Measurements from ENCODE around the gene MTA3. TPM values are rescaled to one million over a fixed set of nuclear protein-coding genes. Genes with fewer than 3 reads are reported as not detected.

Gene MTA3
- total RNA-seq, 4 donors from 2014 or later, result 6.6 to 21.6 (median 9.5) TPM

DNA sequence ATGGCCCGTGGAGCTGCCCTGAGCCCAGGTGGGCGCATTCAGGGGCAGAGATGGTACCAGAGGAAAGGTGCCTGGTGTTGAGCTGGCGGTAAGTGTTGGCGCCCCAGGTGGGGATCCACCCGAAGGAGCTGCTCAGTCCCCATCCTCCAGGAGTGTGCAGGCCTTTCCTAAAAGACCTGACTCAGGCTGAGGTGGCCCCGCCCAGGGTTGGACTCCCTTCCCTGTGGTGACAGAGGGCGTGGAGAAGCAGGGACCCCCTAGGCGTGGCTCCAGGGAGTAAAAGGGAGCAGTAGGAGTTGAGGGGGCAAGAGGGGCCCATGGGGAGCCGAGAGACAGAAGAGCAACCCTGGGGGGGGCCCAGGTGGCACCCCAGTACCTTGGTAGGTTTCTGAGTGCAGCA is 193.1 kb downstream of the MTA3 start:
- Histone ChIP-seq H3K9me3 (no peaks in the 10 kb centered on the region), H3K27me3 (no peaks in the 10 kb centered on the region), H3K4me3 (no peak overlapping the region), H3K4me1 (no peaks in the 10 kb centered on the region), H3K27ac (no peak overlapping the region), H3K36me3 (no peaks in the 10 kb centered on the region)
- no peak for DNase-seq
- in situ Hi-C loops (cut with MboI; ENCODE audit: low sequenced_read_pairs in 4 of 4), result no loop called here
- intact Hi-C loops (cut with DNase I; ENCODE audit: low total_unique reads), result loop anchor here (10.0 kb wide), 1 partner anchor 267 kb away; the partner anchor contains the start of gene KCNG3
- no peak for TF ChIP-seq POLR2A (IDR thresholded peaks at IDR 0.05)
- TF ChIP-seq, protein P1, sequence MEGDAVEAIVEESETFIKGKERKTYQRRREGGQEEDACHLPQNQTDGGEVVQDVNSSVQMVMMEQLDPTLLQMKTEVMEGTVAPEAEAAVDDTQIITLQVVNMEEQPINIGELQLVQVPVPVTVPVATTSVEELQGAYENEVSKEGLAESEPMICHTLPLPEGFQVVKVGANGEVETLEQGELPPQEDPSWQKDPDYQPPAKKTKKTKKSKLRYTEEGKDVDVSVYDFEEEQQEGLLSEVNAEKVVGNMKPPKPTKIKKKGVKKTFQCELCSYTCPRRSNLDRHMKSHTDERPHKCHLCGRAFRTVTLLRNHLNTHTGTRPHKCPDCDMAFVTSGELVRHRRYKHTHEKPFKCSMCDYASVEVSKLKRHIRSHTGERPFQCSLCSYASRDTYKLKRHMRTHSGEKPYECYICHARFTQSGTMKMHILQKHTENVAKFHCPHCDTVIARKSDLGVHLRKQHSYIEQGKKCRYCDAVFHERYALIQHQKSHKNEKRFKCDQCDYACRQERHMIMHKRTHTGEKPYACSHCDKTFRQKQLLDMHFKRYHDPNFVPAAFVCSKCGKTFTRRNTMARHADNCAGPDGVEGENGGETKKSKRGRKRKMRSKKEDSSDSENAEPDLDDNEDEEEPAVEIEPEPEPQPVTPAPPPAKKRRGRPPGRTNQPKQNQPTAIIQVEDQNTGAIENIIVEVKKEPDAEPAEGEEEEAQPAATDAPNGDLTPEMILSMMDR (IDR thresholded peaks at IDR 0.05 in 4 of 5, conservative IDR thresholded peaks at IDR 0.05 in 1 of 5), result no peak
- ATAC-seq, result no peak

GRCh38 chr2:42762155-42762554 is 193.7 kb downstream of the MTA3 start:
- H3K36me3 ChIP-seq, result no peaks in the 10 kb centered on the region
- ATAC-seq (no peak), DNase-seq (no peak)
- no peaks in the 10 kb centered on the region for H3K9me3 ChIP-seq
- no peak overlapping the region for H3K27ac ChIP-seq
- intact Hi-C loops (cut with DNase I; ENCODE audit: low total_unique reads), result loop anchor here (10.0 kb wide), 1 partner anchor 267 kb away; the partner anchor contains the start of gene KCNG3
- H3K4me3 ChIP-seq, result no peak overlapping the region
- H3K27me3 ChIP-seq, result no peaks in the 10 kb centered on the region
- no peak for TF ChIP-seq POLR2A (IDR thresholded peaks at IDR 0.05)
- TF ChIP-seq, protein P1 (IDR thresholded peaks at IDR 0.05 in 4 of 5, conservative IDR thresholded peaks at IDR 0.05 in 1 of 5), result no peak
- H3K4me1 ChIP-seq, result no peaks in the 10 kb centered on the region
- in situ Hi-C loops (cut with MboI; ENCODE audit: low sequenced_read_pairs in 4 of 4), result no loop called here

DNA sequence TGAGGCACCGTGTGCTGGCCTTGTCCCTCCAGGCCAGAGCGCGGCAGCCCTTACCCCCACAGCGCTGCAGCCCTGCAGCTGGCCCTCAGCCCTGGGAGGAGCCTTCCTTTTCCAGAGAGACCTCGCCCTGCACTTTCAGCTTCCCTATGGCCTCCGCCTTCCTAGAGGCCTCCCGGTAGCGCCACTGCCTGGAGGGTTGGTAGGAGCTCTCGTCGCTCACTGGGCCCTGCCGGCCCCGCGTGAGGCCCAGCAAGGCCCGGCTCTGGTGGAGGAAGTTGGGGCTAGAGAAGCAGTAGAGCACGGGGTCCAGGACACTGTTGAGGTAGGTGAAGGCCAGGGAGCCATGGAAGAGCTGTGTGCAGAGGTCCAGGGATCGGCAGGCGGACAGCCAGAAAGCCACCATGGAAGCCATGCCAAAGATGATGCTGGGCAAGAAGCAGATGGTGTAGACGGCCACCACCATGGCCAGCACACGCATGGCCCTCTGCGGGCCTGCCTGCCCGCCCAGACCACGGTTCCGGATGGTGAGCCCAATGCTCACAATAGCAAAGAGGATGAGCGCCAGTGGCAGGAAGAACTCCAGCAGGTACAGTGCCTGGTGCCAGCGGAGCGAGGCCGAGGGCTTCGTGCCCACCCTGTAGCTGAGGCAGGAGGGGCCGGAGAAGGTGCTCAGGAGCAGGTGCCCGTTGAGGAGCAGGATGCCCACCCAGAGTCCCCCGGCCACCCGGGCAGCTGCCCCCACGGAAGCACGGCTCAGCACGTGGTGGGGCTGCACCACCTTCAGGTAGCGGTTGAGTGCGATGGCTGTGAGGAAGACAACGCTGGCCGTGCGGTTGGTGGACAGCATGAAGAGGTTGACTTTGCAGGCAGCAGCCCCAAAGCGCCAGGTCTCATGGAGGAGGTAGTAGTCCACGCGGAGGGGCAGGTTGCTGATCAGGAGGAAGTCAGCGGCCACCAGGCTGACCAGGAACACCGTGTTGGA is 194.7 kb downstream of the MTA3 start:
- ATAC-seq, result no peak
- Histone ChIP-seq H3K9me3 (no peaks in the 10 kb centered on the region), H3K27me3 (no peaks in the 10 kb centered on the region), H3K27ac (no peak overlapping the region), H3K4me1 (no peaks in the 10 kb centered on the region), H3K36me3 (no peaks in the 10 kb centered on the region), H3K4me3 (no peak overlapping the region)
- in situ Hi-C loops (cut with MboI; ENCODE audit: low sequenced_read_pairs in 4 of 4) (no loop called here), intact Hi-C loops (cut with DNase I; ENCODE audit: low total_unique reads) (loop anchor here (10.0 kb wide), 1 partner anchor 268 kb away; the partner anchor contains the start of gene KCNG3)
- TF ChIP-seq, protein P1 (IDR thresholded peaks at IDR 0.05 in 4 of 5, conservative IDR thresholded peaks at IDR 0.05 in 1 of 5), result no peak
- TF ChIP-seq POLR2A (IDR thresholded peaks at IDR 0.05), result no peak
- no peak for DNase-seq

- H3K36me3 ChIP-seq, result no peaks in the 10 kb centered on the region
- in situ Hi-C loops (cut with MboI; ENCODE audit: low sequenced_read_pairs in 4 of 4), result no loop called here
- ATAC-seq (no peak), DNase-seq (no peak)
- H3K9me3 ChIP-seq, result no peaks in the 10 kb centered on the region
- H3K27me3 ChIP-seq, result no peaks in the 10 kb centered on the region
- intact Hi-C loops (cut with DNase I; ENCODE audit: low total_unique reads), result loop anchor here (10.0 kb wide), 1 partner anchor 269 kb away; the partner anchor contains the start of gene KCNG3
- H3K27ac ChIP-seq, result no peak within 1 kb of the TSS
- H3K4me1 ChIP-seq, result no peaks in the 10 kb centered on the region
- TF ChIP-seq, protein P1 (IDR thresholded peaks at IDR 0.05 in 4 of 5, conservative IDR thresholded peaks at IDR 0.05 in 1 of 5), result no peak
- TF ChIP-seq POLR2A (IDR thresholded peaks at IDR 0.05), result no peak
- H3K4me3 ChIP-seq, result no peak within 1 kb of the TSS
Measured at GRCh38 chr2:42764096-42764495, 195.7 kb downstream of the MTA3 start, which contains the start of gene OXER1. Gene OXER1 (minus strand): TSS chr2:42764135. CDS start chr2:42764062, 73 bp downstream.
